ENCODE measurements around the gene PNPLA5. TPM values are rescaled to one million over a fixed set of nuclear protein-coding genes. Genes with fewer than 3 reads are reported as not detected.

The PNPLA5 gene
- total and polyA plus RNA-seq, 2 of the 8 experiments (the other 6 are each of a cell fraction or from before 2014, with no cell fraction given), result 3.9 to 6.8 TPM

- TF ChIP-seq CHD1 (IDR thresholded peaks at IDR 0.05; ENCODE audit: low read depth, low read length) (no peak), CEBPB (IDR thresholded peaks at IDR 0.05; ENCODE audit: low read depth, low read length) (no peak), SAP30 (IDR thresholded peaks at IDR 0.05; ENCODE audit: insufficient read depth, insufficient replicate concordance, low read length) (no peak)
These were observed 7.9 kb downstream of the PNPLA5 start (continued) for GRCh38 chr22:43883719-43884415.
